Stimulated activated naive CD4-positive, alpha-beta T cell treated with Interleukin-2 at 50 U/mL for 16 hours (primary cell): Measurements from ENCODE around the gene SLC7A6.

ENCODE experiments used
- DNase-seq: peaks from one replicate; lab custom pipeline; 2025; lab: John Stamatoyannopoulos, UW

Gene SLC7A6

GRCh38 chr16:68346892-68347480 is 82.7 kb downstream of the SLC7A6 start:
- DNase-seq = no peak

GRCh38 chr16:68347605-68348004 is 83.3 kb downstream of the SLC7A6 start:
- no peak for DNase-seq

- no peak for DNase-seq
Observed at GRCh38 chr16:68348639-68349445, 84.5 kb downstream of the SLC7A6 start.

GRCh38 chr16:68349838-68350410 is 85.6 kb downstream of the SLC7A6 start:
- no peak for DNase-seq

- no peak for DNase-seq
Observed at GRCh38 chr16:68350813-68351350, 86.6 kb downstream of the SLC7A6 start.
